NCI-H2029 (cell line): ENCODE results near the gene GPR108.

Experiments used
- DNase-seq: peaks from one replicate; lab custom pipeline; 2025; lab: John Stamatoyannopoulos, UW

The GPR108 gene

DNA sequence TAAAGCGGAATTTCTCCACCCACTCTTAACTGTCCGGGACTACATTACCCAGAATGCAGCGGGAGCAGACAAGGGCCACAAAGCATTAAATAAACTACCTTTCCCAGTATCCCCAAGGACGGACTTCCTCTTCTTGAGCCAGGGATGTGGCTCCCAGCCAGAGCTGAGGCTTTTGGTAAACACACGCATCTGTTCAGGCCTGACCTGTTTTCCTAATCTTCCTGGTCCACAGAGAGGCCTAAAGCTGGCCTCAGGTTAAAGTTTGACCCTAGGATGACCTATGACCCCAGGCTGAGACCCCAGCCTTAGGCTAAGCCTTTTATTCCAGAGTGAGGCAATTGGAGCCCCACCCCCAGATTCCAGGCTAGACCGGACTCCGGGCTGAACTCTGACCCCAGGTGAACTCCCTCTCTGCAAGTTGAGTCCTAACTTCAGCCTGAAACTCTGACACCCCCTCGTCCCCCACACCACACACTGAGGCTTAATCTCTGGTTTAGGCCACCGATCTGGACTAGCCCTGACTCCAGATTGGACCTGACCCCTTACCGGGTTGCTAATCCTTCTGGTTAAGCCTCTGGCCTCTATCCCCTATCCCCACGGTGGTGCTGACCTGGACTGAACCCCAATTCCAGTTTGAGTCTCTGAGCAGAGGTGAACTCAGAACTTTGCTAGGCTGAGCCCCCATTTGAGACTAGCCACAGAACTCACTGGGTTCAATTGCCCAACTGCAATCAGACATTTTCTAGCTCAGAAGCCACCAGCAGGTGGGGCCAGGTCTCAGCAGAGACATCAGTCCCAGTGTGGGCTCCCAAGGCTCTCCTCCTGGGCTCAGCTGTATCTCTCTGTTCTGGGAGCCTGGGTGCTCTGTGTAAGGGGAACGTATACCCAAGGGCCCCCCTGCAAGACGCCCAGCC is 750 bp upstream of the GPR108 start:
- peak; percentile 77 for DNase-seq

DNA sequence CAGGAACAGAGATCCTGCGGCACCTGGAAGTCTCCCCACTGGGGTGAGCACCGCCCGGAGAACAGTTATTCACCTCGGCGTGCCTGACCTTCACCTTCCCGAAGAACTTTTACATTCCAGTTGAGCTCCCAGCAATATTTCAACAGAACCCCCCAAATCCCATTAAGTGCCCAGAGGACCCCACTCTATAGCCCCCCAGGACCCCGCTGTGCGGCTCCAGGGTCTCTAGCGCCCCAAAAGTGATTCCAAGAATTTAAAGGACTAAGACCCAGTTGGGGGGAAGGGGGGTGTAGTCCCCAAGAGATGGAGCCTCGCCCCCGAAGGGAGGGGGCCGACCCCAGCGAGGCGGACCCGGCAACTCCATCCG is 480 bp downstream of the GPR108 start:
- no peak for DNase-seq

DNA sequence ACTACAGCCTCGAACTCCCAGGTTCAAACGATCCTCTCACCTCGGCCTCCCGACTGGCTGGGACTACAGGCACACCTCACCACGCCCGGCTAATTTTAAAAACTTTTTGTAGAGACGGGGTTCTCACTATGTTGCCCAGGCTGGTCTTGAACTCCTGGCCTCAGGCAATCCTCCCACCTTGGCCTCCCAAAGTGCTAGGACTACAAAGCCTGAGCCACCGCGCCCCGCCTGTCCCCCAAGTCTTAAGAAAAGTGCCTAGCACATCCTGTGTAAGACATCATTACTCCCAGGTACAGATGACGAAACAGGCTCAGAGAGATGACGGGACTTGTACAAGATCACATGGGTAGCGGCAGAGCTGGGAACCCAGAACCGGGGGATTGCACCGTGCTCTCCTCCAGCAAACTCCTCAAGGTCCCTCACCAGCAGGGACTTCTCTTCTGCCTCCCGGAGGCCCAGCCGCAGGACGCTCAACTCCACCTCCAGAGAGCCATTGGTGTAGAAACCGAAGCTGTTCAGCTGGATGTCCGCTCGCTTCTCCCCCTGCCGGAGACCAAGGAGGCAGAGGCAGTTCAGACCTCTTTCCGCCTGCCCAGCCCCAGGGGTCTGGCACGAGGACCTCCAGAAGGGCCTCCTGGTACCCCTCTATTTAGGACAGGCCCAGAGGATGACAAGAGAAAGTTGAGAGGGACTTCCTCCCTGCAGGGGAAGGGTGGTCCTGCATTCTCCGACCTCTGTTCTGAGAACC is 1.0 kb downstream of the GPR108 start:
- DNase-seq = no peak

DNA sequence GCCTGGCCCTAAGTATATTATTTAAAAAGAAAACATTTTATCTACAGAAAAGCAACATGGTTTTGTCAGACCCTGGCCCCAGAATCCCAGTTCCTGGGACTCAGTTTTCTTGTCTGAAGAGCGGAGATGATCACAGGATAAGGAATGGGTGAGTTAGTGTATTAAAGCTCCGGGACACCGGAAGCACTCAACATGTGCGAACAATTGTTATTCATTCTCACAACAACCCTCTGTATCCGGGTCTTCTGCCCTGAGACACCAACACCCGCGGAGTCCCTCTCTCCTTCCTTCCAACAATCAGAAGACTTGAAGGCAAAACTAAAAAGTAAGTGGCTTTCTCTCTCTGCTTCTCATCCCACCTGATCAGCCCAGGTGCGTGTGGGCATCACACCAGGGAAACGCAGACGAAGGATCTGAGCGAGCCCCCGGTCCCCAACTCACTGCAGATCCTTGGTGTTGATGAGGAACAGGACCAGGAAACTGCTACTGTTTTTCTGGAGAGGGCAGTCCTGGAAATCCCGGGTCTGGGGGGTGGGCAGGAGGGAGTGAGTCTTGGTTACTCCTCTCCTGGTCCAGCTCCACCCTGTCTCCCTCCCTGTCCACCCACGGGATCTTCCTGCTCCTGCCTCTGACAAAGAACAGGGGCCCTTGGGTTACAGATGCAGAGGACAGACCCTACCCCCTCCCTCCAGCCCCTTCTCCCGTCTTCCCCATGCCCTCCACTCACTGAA is 2.0 kb downstream of the GPR108 start:
- no peak for DNase-seq

DNA sequence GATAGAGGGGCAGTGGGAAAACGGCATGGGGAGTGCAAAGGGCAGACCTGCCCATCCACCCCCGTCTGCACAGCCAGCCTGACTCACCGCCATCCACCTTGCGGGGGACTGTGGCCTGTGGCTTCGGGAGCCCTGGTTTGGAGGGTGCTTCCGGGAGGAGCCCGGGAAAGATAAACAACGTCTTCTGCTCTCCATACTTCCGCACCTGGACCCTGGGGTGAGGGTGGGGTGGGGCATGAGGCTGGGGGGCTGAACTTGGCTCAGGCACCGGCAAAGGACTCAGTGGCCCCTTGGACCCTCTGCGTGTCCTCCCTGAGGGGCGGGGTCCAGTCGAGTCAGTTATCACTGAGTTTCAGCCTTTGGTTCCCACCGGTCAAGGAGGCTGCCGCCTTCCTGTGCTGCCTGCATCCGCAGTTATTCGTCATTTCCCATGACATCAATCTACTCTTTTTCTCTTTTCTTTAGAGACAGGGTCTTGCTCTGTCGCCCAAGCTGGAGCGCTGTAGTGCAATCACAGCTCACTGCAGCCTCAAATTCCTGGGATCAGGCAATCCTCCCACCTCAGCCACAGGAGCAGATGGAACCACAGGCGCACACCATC is 3.2 kb downstream of the GPR108 start:
- DNase-seq = no peak

DNA sequence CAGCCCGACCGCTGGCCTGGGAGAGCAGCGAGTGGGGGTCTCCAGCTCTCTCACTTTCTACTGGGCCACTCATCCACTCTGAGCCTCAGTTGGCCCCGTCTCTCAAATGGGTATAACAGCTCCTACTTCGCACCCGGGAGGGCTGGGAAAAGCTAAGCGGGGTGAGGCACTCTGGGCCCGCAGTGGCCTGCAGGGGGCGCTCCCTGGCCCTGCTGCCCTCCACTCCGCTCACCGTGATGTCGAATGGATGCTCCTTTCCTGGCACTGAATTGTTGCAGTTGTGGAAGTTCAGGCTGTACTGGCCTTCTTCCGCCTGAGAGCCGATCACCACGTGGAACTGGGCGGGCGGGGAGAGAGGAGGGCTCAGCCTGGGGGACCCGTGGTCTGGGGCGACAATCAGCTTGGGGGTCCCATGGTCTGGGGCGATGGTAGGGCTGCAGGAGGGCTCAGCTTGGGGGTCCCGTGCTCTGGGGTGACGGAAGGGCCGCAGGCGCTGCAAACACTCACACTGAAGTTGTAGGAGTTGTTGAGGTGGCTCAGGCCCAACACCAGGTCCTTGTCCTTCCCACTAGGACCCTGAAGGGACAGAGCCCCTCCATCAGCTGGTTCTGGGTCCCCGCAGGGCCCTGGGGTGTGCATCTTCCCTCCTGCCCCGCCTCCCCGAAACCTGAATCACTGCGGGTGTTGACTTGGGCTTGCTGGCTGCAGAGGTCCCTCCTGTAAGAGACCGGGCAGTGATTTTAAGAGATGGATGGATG is 3.9 kb downstream of the GPR108 start:
- no peak for DNase-seq

DNA sequence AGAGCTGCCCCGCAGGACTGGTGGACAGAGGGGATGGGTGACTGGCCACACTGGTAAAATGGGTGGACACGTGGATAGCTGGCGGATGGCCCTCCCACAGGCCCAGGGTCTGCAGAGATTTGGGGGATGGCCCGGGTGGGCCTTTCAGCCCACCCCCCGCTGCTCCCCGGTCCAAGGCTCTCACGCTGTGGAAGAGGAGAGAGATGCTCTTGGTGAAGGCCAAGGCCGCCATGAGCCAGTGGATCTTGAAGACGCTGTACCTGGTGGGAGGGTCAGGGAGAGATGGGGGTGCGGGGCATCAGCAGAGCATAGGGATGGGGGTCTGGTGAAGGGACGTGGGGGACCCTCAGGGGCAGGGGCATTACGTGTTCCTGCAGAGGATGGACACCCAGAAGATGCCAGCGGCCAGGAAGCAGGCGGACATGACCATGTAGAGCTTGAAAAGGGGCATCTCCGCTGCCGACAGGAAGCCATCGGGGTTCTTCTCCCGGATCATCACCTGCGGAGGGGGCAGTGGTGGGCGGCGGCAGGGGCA is 4.5 kb downstream of the GPR108 start:
- DNase-seq = no peak

DNA sequence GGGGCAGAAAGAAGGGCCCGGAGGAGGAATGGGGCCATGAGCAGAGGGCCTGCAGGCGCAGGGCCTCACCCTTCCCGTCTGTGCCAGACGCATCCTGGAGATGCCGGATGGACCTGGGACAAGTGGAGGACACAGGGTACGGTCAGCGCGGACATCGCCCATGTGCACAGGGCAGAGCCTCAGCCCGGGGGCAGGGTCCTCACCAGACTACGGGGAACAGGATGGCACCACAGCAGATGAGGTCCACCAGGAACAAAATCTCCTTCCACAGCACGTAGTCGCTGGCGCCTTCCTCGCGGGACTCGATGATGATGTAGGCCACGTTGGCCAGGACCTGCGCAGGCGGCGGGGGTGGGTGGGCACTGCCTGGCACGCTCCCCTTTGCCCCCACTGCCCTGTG is 5.6 kb downstream of the GPR108 start:
- no peak for DNase-seq

DNA sequence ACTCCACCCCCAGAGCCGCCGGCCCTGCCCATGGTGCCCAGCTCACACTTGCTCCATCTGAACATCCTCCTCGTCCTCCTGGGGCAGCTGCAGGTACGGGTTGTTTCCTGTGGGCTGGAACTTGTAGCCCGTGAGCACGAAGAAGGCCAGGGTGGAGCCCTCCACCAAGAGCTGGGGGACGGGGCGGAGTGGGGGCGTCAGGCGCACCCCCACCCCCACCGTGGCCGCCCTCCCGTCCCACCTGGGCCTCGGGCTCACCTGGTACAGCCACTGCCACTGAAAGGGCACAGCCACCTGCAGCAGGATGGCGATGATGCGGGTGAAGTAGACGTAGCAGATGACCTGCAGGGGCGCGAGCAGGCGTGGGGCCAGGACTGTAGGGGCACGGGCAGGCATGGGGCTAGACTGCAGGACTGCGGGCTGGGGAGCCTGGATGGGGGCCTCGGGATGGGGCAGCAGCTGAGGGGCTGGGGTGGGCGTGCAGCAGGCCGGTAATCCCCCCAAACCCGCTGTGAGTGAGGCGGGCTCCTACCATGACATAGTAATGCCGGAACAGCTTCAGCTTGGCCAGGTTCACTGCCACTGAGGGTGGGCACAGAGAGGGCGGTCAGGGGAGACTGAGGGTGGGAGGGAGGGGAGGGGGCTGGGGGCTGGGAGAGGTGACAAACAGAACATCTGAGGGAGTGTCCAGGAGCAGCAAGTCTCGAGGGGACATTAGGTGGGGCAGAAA is 6.3 kb downstream of the GPR108 start:
- DNase-seq = no peak

DNA sequence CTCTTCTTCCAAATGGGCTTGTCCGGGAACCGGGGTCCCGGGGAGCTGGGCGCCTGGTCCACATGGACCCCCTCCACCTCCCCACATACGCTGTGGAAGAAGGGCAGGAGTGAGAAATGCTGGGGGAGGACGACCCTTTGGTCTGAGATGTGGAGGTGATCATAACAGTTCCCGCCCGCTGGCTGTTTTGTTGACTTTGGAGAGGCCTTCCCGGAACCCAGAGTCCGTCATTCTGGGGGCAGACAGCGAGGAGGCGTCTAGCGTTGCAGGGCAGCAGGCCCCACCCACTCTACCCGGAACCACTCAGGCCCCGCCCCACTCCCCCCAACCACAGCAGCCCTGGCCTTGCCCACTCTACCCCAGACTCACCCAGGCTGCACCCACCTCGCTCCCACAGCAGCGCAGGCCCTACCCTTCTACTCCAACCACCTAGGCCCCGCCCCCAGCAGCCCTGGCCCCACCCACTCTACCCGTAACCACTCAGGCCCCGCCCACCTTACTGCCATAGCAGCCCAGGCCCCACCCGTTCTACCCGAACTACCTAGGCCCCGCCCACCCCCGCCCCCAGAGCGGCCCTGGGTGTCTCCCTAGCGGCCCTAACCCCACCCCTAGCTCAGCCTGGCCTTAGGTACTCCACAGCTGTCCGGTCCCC is 7.1 kb downstream of the GPR108 start:
- DNase-seq = peak; percentile 58

DNA sequence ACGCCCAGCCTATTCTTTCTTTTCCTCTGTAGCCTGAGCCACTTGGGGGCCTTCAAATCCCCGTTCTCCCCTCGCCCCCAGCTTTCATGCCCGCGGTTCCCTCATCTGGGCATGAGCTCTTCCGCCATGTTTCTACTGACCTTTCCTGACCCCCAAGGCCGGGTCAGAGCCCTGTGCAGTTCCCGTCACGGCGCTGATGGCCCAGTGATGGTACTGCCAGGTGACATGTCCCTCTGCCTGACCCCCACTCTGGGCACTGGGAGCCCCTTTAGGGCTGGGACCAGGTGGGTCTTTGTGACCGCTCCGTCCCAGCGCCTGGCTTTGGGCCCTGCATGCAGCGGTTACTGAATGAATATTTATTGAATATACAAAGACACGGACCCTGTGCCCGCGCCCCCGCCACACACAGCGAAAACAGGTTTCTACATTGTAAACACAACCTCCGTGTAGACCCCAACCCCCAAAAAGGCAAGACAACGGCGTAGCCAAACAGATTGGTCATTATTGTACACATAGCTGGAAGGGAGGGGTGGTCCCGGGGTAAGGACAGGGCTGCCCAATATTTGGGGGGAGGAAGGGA is 7.7 kb downstream of the GPR108 start:
- no peak for DNase-seq

DNA sequence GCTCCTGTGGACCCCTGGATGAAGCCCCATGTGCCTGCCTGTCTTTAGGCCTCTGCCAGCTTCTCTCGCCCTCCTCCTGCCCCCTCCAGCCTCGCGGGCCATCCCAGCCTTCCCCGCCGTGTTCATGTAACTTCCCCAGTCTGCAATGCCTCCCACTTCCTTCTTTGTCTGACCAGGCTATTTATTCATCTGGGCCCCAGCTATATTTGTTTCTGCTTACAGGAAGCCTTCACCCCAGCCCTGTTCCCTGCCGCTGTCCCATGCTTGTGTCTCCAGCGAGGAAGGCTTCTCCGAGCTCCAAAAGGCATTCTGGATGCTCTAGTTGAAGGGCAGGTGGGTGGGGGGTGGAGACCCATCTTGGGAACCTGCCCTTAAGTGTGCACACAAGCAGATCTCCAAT is 9.0 kb downstream of the GPR108 start:
- no peak for DNase-seq

DNA sequence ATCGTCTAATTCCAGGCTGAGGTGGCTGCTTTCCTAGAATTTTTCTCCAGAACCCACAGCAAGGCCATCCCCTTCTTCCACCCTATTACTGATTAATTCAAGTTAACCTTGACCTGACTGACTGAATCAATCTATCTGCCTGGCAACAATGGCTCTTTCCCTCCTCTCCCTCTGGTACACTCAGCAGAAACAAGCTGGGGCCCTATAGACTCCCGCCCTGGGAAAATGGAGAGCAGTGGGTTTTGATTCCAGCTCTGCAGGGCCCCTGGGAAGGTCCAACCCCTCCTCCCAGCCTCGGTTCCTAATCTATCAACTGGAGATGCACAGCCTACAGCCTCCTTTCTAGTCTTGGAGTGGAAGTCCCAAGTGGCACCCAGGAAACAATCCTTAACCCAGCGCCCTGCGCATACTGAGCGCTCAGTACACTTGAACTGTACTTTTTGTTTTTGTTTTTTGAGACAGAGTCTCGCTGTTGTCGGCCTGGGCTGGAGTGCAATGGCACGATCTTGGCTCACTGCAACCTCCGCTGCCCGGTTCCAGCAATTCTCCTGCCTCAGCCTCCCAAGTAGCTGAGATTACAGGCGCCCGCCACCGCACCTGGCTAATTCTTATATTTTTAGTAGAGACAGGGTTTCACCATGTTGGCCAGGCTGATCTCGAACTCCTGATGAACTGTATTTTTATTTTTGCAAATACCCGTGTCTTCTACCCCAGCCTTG is 11.7 kb downstream of the GPR108 start:
- DNase-seq = no peak

DNA sequence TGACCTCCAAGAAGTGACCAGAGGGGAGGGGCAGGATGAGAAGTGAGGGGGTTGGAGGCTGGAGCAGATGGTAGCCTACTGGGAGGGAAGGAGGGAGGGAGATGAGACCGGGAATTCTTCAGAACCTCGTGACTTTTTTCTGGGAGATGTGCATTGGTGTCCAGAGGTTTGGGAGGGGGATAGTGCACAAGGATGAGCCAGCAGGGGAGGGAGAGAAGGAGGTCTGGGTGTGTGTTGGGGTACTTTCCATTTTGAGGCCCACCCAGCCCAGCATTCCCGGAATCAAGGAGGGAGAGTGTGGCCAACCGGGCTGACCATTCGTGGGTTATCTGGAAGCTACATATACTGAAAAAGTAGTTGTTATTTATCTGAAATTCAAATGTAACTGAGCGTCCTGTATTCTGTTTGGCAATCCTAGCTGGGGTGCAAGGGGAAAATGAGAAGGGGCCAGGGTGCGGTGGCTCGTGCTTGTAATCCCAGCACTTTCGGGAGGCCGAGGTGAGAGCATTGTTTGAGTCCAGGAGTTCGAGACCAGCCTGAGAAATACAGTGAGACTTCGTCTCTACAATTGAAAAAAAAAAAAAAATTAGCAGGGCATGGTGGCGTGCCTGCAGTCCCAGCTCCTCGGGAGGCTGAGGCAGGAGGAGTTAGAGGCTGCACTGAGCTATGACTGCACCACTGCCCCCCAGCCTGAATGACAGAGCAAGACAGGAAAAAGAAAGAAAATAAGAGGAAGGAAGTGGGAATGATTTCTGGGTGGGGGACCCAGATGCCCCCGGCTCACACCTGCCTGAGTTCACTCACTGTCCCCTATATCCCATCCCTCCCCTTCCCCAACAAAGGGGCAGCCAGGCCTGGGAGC is 12.5 kb downstream of the GPR108 start:
- no peak for DNase-seq

DNA sequence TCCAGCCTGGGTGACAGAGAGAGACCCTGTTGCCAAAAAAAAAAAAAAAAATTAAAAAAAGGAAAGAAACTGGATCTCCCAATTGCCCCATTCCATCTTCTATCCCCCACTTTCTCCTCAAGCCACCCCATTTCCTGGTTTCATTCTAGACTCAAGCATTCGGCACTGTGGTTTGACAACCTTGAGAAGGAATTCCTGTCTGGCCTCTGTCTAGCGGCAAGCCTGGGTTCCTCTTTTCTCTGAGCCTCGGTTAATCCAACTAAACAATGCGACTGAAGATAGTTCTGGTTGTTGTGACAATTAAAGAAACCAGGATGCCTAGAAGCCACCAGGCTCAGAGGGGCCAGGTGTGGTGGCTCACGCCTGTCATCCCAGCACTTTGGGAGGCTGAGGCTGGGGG is 13.6 kb downstream of the GPR108 start:
- DNase-seq = no peak

DNA sequence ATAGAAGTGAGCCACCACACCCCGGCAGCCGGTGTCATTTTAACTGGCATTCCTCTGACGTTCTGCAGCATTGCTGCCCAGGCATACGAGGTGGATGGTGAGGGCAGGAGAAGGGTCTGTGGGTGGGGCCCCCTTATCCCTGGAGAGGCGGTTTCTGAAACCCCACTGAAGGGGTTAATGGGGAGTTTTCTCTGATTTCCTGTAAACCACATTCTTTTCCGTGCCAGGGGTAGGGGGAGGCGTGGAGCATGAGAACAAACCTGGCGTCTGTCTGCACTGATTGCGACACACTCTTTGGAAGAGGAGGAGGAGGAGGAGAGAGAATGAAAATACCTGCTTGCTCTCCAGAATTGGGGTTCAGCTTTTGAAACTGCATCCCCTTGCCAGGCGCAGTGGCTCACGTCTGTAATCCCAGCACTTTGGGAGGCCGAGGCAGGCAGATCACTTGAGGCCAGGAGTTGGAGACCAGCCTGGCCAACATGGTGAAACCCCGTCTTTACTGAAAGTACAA is 14.2 kb downstream of the GPR108 start:
- DNase-seq = no peak

DNA sequence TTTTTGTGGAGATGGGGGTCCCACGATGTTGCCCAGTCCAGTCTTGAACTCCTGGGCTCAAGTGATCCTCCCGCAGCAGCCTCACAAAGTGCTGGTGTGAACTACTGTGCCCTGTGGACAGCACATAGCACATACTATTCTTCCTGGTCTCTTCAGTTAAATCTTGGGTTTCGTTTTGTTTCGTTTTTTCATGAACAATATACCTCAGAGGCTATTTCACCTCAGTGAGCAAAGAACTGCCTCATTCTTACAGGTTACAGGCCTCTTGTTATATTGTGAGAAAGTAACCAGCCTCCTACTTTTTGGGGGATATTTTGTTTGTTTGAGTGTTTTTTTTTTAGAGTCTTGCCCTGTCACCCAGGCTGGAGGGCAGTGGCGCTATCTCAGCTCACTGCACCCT is 15.6 kb downstream of the GPR108 start:
- no peak for DNase-seq

DNA sequence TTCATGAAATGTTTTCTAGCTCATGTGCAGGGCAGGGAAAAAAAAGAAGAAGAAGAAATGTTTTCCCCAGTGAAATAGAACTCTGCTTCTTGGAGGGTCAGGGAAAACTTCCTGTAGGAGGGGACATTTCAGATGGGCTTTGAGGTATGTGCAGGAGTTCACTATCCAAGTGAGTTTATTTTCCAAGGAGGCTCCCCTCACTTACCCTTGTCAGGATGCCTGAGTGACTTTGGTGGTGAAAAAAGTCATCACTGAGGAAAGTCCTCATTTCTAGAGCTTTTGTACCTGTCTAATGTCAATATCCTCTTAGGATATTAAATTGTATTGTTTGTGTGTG is 16.3 kb downstream of the GPR108 start:
- DNase-seq = no peak
